Keratinocyte (primary cell): ENCODE measurements around the gene APOM. TPM values are rescaled to one million over a fixed set of nuclear protein-coding genes. Genes with fewer than 3 reads are reported as not detected.

Experiments used
- DNase-seq: peaks from one replicate; pipeline ENCODE4 v3.0.0-alpha.2; 2011; ENCODE audit warnings: low read depth, missing footprints, low spot score
- FAIRE-seq: peaks from 2 replicates; lab custom pipeline; 2011; peaks lifted over from hg19 to GRCh38; lab: Jason Lieb, UNC
- H2AFZ ChIP-seq: 2 replicates; pipeline ENCODE4 v1.6.0; 2012; ENCODE audit warnings: low read length, control low read depth, inconsistent platforms; ENCODE audit not compliant: control insufficient read depth
- H3K27ac ChIP-seq: 2 replicates; pipeline ENCODE4 v1.5.1; 2011; ENCODE audit warnings: low read length; ENCODE audit not compliant: control insufficient read depth, insufficient read depth
- H3K27me3 ChIP-seq: 3 replicates; pipeline ENCODE4 v1.6.0; 2011; ENCODE audit warnings: low read length; ENCODE audit not compliant: control insufficient read depth, insufficient read depth; ENCODE audit errors: extremely low read depth
- H3K36me3 ChIP-seq, 2 experiments: 2 replicates in 1 of 2; 3 replicates in 1 of 2; pipeline ENCODE4 v1.5.1; 2011; ENCODE audit warnings: low read length in 2 of 2, mild to moderate bottlenecking in 1 of 2; ENCODE audit not compliant: control insufficient read depth in 2 of 2, insufficient read depth in 2 of 2; ENCODE audit errors: extremely low read depth in 1 of 2
- H3K4me1 ChIP-seq: 3 replicates; pipeline ENCODE4 v1.5.1; 2011; ENCODE audit warnings: low read length; ENCODE audit not compliant: control insufficient read depth, insufficient read depth; ENCODE audit errors: extremely low read depth
- H3K4me2 ChIP-seq: 3 replicates; pipeline ENCODE4 v1.6.0; 2011; ENCODE audit warnings: low read depth, low read length; ENCODE audit not compliant: control insufficient read depth, insufficient read depth; ENCODE audit errors: extremely low read depth
- H3K4me3 ChIP-seq, 3 experiments: fragments of 200-600 bp in 1 of 3; sonication (generic) in 1 of 3; 2 replicates in 2 of 3; 3 replicates in 1 of 3; pipeline ENCODE4 v1.5.1; 2011 to 2016; ENCODE audit warnings: low read length in 3 of 3, mild to moderate bottlenecking in 3 of 3, control low read depth in 2 of 3, inconsistent platforms in 1 of 3, low read depth in 1 of 3, mixed read lengths in 1 of 3, mixed run types in 1 of 3, moderate library complexity in 1 of 3; ENCODE audit not compliant: control insufficient read depth in 2 of 3, insufficient read depth in 2 of 3; ENCODE audit errors: extremely low read depth in 1 of 3
- H3K79me2 ChIP-seq: 2 replicates; pipeline ENCODE4 v1.6.0; 2012; ENCODE audit warnings: low read length; ENCODE audit not compliant: control insufficient read depth, insufficient read depth
- H3K9ac ChIP-seq: 3 replicates; pipeline ENCODE4 v1.6.0; 2011; ENCODE audit warnings: low read length; ENCODE audit not compliant: control insufficient read depth, insufficient read depth; ENCODE audit errors: extremely low read depth
- H3K9me1 ChIP-seq: 3 replicates; pipeline ENCODE4 v1.6.0; 2011; ENCODE audit warnings: low read length; ENCODE audit not compliant: control insufficient read depth, insufficient read depth; ENCODE audit errors: extremely low read depth
- H3K9me3 ChIP-seq: 2 replicates; pipeline ENCODE4 v1.5.1; 2012; ENCODE audit warnings: low read depth, low read length; ENCODE audit not compliant: control insufficient read depth
- H4K20me1 ChIP-seq: 3 replicates; pipeline ENCODE4 v1.6.0; 2011; ENCODE audit warnings: low read length; ENCODE audit not compliant: control insufficient read depth, insufficient read depth; ENCODE audit errors: extremely low read depth
- CTCF ChIP-seq, 3 experiments: IDR thresholded peaks in 1 of 3; conservative IDR thresholded peaks in 1 of 3; optimal IDR thresholded peaks in 1 of 3; 2 replicates in 2 of 3; 3 replicates in 1 of 3; pipeline versions ENCODE3 to v1.5.1; 2011; ENCODE audit warnings: low read length in 3 of 3, mild to moderate bottlenecking in 3 of 3, moderate library complexity in 2 of 3, control low read depth in 1 of 3, inconsistent platforms in 1 of 3; ENCODE audit not compliant: insufficient read depth in 2 of 3; ENCODE audit errors: extremely low read depth in 1 of 3
- EZH2 ChIP-seq: IDR thresholded peaks from one replicate; pipeline ENCODE4 v1.6.1; 2012; ENCODE audit warnings: inconsistent platforms, mild to moderate bottlenecking, low read length, moderate library complexity
- dilution Hi-C: fragments of 300-500 bp; cut with MboI; formaldehyde crosslinking; loops from one replicate; pipeline ENCODE4 v1.7.0; 2020; ENCODE audit warnings: low sequenced_read_pairs; ENCODE audit not compliant: extremely low pct_ligation_motif_present
- polyA minus RNA-seq, 3 experiments: library from RNA; depleted of rRNA, polyadenylated mRNA; stranded (reverse); fragments of >200 nt; gene quantifications; 1 replicate in 1 of 3; 2 replicates in 1 of 3; 3 replicates in 1 of 3; pipeline ENCODE4 v1.2.3, GENCODE V29; 2011
- polyA plus RNA-seq, 5 experiments: library from polyadenylated mRNA; depleted of rRNA in 3 of 5; stranded (reverse) in 3 of 5; stranded (forward) in 1 of 5; unstranded in 1 of 5; fragments of >200 nt; gene quantifications; 1 replicate in 1 of 5; 2 replicates in 3 of 5; 3 replicates in 1 of 5; pipeline versions ENCODE4 v1.2.1 to v1.2.3, GENCODE V29; 2011 to 2012; ENCODE audit warnings: missing spikeins in 2 of 5, low read depth in 1 of 5, low replicate concordance in 1 of 5

The APOM gene
- 1.4 to 2.6 TPM (median 2.3 TPM) in 3 replicates for polyA plus RNA-seq
- polyA plus RNA-seq (2011; ENCODE audit: low read depth), result not detected
- 1.6 and 1.8 TPM in 2 replicates for polyA plus RNA-seq (2011; cell fraction: cytosol; rRNA removed)
- polyA plus RNA-seq (2011; cell fraction: nucleus; rRNA removed), result 1.3 and 2.0 TPM in 2 replicates
- 1.6 and 1.8 TPM in 2 replicates for polyA plus RNA-seq (2012; ENCODE audit: low replicate concordance)
- polyA minus RNA-seq, result 0.69 to 0.86 TPM in 2 of 3 replicates, not detected in the other
- polyA minus RNA-seq (2011; cell fraction: cytosol; rRNA and poly(A)+ RNA removed), result not detected
- polyA minus RNA-seq (2011; cell fraction: nucleus; rRNA and poly(A)+ RNA removed), result 0.53 TPM in 1 of 2 replicates, not detected in the other

- TF ChIP-seq CTCF (optimal IDR thresholded peaks at IDR 0.05 in 1 of 3, IDR thresholded peaks at IDR 0.05 in 1 of 3, conservative IDR thresholded peaks at IDR 0.05 in 1 of 3; ENCODE audit: extremely low read depth in 1 of 3, insufficient read depth in 2 of 3, low read length in 3 of 3) (no peak), EZH2 (no peak)
- DNase-seq, result no peak
- peaks cover 31% of the 10 kb centered on the region for H3K4me1 ChIP-seq
- H2AFZ ChIP-seq, result no peak within 1 kb of the TSS
- peaks cover 49% of the 10 kb centered on the region for H3K79me2 ChIP-seq
- no peak within 1 kb of the TSS for H3K4me2 ChIP-seq
- no peaks in the 10 kb centered on the region for H3K9me1 ChIP-seq
- no peak within 1 kb of the TSS for H3K9ac ChIP-seq
- H3K27ac ChIP-seq, result no peak within 1 kb of the TSS
- peaks cover 7 to 10% of the 10 kb centered on the region in 2 experiments for H3K36me3 ChIP-seq
- H4K20me1 ChIP-seq, result no peaks in the 10 kb centered on the region
- no peak within 1 kb of the TSS for H3K4me3 ChIP-seq
- FAIRE-seq, result no peak
- H3K27me3 ChIP-seq, result no peaks in the 10 kb centered on the region
- no peaks in the 10 kb centered on the region for H3K9me3 ChIP-seq
- dilution Hi-C loops, result no loop called here
Measured at GRCh38 chr6:31655349-31656237, at the start of gene APOM. TSS of gene APOM (plus strand) at chr6:31655894. CDS start at chr6:31655967, 73 bp downstream.

GRCh38 chr6:31607317-31607716 lies 48.4 kb upstream of the APOM start:
- dilution Hi-C loops, result no loop called here
- H3K27me3 ChIP-seq, result no peaks in the 10 kb centered on the region
- no peaks in the 10 kb centered on the region for H4K20me1 ChIP-seq
- no peaks in the 10 kb centered on the region for H3K36me3 ChIP-seq
- H3K9ac ChIP-seq, result no peak overlapping the region
- TF ChIP-seq CTCF (optimal IDR thresholded peaks at IDR 0.05 in 1 of 3, IDR thresholded peaks at IDR 0.05 in 1 of 3, conservative IDR thresholded peaks at IDR 0.05 in 1 of 3; ENCODE audit: extremely low read depth in 1 of 3, insufficient read depth in 2 of 3, low read length in 3 of 3) (no peak), EZH2 (no peak)
- H3K4me3 ChIP-seq, result no peak overlapping the region
- no peaks in the 10 kb centered on the region for H3K9me1 ChIP-seq
- no peak for DNase-seq
- H3K9me3 ChIP-seq, result no peaks in the 10 kb centered on the region
- no peak overlapping the region for H3K27ac ChIP-seq
- no peaks in the 10 kb centered on the region for H3K4me1 ChIP-seq
- H3K4me2 ChIP-seq, result no peak overlapping the region
- H3K79me2 ChIP-seq, result no peaks in the 10 kb centered on the region
- FAIRE-seq, result no peak
- no peak overlapping the region for H2AFZ ChIP-seq
